Activated CD4-positive, alpha-beta T cell treated with anti-CD3 and anti-CD28 coated beads, Interleukin-2, amount 50 U/mL, for 4 hours (primary cell): Measurements from ENCODE around the gene DPH1.
A peak's percentile ranks its signal among the peaks of the same experiment; 100 is the strongest.

Source experiments
- DNase-seq, 2 experiments: peaks; one replicate each; pipeline ENCODE4 v3.0.0-alpha.2; 2020

The DPH1 gene

DNA sequence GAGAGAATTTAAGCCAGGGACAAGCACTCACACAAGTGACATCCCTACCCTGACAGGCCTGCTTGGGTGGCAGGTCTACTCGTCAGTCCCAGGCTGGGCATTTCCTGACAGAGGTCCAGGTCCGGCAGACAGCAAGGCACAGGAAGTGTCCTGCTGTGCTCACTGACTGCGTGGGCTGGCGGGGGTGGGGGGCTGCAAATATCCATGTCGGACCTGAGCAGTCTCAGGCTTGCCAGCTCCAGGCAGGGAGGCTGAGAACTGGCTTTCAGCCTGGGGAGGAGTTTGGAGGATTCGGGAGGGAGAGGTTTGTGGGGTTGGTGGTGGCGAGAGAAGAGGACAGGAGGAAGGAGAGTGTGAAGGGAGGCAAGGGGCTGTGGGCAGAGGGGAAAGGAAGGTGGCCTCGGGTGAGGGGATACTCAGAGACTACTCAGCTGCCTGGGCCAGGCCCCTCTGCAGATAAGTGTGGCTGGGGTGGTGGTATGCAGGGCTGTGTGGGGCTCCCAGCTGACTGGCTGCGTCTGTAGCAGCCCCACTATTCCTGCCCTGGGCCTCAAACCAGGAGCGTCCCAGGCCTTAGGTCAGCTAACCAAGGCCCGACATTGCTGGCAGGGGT is 32.7 kb downstream of the DPH1 start:
- no peak for DNase-seq

- DNase-seq, result no peak
These were observed 33.6 kb downstream of the DPH1 start for GRCh38 chr17:2063261-2064146.

DNA sequence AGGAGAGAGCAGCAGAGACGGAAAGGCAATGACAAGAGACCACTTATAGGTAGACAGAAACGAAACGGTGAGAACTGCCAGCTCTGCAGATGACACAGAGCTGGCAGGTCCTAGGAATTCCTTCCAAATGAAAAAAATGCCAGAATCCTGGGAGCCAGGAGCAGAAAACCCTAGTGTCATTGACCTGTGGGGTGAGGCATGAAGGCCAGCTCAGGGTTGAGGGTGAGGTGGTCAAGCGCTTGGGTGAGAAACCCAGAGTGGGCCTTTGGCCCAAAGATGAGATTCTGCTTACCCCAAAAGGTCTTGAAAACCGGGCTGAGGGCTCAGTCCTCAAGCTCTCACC is 34.2 kb downstream of the DPH1 start:
- DNase-seq, result no peak

DNA sequence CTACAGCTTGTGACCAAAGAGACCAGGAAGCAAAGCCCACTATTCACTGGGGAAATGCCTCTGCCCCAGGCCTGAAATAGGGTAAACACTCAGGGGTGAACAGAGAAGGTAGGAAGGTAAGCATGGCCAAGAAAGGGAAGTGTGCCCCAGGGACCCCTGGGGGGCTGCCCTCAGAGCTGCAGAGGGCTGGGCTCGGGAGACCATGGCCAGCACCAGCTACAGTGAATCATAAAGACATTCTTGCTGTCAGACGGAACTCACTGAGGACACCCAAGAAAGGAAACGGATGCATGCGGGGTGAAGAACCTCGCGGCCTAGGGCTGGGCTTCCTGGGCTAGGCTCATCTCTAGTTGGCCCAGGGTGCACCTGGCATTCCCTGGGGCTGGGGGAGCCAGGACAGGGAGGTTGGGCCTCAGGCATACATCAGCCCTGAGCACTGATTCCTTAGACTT is 34.6 kb downstream of the DPH1 start:
- DNase-seq, result no peak

DNA sequence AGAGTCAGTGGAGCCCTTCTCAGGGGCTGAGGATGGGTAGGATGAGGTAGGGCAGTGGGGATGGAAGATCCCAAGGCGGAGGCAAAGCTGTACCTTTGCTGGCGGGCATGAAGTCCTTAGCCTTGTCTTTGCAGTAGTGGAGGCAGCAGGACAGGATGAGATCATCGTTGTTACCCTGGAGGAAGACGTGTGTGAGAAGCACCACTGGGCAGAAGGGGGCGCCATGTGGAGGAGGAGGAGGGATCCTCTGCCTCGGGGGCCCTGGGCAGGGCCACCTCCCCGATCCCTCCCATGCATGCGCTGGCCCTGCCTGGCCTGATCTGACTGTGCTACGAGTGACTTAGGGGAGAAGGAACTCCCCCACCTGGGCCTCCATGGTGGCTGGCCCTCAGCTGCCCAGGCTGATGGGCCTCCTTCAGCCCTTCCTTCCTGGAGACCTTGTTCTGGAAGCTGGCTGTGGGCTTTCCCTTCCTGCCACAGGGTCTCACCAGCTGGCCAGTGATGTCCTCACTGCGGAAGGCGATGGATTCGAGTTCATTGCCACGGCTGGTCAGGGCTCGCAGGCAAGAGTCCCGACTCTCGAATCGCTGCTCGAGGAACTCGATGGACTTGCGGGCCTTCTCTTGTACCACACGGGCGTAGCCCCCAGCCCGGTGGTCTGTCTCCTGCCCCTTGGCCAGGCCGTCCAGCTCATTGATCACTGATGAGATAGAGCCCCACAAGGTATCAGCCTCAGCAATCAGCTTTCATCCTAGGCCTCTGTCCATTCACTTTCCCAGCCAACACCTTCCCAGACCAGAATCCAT is 35.2 kb downstream of the DPH1 start:
- DNase-seq, result peak; percentile 46

DNA sequence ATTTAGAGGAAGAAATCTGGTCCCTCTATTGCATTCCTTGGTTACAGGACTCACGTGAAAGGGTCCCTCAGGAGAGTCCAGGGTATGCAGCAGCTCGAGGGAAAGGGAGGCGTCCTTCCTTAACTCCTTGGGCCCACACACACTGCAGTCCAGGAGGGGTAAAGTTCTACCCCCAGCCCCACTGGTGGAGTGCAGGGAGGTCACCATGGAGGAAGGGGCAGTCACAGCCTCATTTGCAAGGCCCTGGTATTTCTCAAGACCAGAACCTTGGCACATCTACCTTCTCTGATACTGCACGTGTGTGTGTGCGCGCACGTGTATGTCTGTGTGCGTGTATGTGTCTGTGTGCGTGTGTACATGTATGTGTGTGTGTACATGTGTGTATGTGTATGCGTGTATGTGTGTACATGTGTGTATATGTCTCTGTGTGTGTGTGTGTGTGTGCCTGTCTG is 36.0 kb downstream of the DPH1 start:
- no peak for DNase-seq

DNA sequence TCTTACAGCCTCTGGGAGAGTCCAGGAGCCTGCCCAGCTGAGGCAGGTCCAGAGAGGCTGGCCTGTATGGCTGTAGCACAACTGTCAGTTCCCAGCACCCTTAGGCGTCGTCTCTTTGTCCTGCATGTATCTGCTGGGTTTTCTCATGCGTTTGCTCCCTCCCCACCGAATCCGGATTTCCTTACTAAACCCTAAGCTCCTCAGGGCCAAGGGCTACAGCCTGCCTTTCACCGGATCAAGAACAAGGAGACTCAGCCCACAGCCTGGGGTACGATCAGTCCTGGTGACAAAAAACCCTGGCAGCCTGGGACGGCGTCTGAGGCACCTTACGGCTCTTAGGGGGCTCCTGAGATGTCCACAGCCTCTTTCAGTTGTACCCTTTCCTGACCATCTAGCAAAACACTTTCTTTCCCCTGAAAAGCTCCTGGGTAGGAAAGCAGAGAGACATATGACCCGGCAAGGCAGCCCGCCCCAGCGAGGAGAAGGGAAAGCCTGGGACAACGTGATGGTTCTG is 37.2 kb downstream of the DPH1 start:
- no peak for DNase-seq

- no peak for DNase-seq
These were observed 37.7 kb downstream of the DPH1 start for GRCh38 chr17:2067608-2068024.

GRCh38 chr17:2068031-2068518 is 38.1 kb downstream of the DPH1 start:
- DNase-seq, result no peak

GRCh38 chr17:2068519-2069051 is 38.6 kb downstream of the DPH1 start:
- DNase-seq, result no peak

DNA sequence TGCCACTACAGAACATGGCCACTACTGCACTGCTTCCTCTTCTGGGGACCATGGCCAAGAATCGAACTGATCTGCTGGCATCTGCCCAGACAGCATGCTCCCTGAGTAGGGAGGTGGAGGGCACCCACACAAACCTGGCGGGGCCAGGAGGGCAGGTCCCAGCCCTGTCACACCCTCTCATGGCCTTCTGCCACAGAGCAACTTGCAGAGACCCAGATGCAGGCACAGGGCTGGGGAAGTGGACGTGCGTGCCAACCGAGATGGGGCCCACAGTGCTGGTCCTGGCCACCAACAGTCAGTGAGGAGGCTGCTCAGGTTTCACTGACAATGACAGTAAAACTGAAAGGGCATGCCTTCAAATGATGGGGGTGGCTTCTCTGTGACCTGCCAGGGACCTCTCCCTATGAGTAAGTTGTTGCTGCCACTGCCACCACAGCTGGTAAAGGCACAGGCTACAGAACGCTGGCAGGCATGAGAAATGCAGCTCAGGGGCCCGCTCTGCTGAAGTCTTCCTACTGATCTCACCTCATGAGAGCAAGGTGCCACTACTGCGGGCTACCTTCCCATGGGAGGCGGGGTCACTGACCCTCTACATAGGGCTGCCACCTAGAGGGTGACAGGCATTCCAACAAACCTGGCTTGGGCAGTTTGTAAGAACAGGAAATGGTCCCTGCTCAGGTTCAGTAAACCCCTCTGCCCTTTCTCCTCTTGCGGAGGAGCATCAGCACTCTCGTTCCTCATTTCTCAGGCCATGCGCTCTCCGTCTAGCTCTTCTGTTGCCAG is 40.5 kb downstream of the DPH1 start:
- no peak for DNase-seq

DNA sequence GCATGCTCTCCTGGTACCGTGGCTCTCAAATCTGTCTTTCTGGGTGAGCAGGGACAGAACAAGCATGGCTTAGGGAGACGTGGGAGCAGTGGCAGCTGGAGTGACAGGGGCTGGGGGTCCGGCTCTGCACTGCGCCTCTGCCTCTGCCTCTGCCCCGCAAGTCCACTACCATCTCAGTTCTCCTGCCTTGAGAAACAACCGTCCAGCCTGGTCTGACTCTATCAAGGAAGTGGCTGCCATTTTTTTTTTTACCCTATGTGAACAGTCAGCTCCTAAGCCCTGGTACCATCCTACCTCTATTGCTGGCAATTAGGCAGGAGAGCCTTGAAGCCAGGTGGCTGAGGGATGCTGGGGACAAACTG is 41.1 kb downstream of the DPH1 start:
- no peak for DNase-seq

GRCh38 chr17:2071455-2072281 is 41.7 kb downstream of the DPH1 start:
- DNase-seq, result no peak

DNA sequence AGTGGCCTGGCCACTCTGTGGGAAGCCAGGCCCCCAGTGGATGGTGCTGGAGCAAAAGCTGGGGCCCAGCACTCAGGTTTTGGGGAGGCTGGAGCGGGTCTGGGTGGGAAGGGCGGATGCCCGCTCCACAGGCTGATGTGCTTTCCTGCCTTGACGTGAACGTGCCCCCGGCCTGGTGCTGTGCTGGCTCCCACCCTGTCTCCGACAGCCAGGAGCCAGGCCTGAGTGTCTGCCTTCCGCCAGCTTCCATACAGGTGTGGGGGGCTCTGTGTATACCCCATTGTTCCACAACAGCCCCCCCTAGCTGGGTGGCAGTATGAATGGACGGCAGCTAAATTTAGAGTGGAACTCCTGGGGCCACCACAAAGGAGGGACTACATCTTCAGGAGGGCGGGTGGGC is 45.0 kb downstream of the DPH1 start:
- no peak for DNase-seq

DNA sequence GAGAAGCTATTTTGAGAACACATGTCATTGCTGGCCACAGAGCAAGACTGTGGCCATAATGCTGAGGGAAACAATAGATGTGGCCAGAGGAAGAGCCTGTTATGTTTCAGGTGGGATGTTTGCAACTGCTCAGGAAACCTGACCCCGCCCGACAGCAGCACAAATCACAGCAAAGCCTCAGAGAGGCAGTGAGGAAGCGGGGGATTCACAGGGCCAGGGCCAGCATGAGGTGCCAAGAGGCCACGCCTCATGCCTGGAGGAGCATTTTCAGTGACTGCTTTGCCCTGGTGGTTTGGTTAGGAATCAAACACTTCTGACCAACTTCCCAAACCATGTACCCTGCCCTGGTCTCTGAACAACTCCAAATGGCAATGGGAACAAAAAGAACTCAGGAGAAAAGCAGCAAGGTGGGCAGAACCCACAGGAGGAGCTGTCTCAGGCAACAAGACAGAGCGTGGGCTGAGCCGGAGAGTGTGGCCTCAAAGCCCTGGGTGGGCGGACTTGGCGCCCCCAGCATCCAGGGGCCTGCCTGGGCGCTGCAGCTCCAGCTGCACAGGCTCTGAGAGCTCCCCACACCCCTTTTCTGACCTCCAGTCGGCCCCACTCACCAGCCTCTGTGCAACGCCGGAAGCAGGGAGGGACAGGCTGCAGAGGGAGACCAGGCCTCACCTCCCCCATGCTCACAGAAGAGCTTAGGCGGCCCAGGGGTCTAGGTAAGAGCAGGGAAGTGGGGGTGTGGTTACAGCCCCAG is 45.6 kb downstream of the DPH1 start:
- no peak for DNase-seq

- no peak for DNase-seq
These were observed 46.4 kb downstream of the DPH1 start for GRCh38 chr17:2076087-2076984.

GRCh38 chr17:2077040-2077439 is 47.1 kb downstream of the DPH1 start:
- DNase-seq, result no peak

DNA sequence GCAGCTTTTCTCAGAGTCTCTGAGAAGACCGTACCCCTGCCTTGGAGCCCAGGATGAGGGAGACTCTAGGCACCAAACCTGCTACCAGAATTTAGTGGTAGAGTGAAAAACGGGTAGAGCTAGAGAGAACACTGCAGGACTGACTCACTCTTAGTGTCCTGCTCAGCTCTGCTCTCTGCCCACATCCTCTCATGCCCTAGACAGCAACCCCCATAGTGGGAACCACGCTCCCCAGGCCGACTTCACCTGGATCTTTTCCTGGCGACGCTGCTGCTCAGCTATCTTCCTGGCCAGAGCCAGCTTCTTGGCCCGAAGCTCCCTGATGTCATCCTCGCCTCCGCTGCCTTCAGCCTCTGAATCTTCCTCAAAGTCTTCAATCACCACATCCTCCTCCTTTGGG is 51.6 kb downstream of the DPH1 start:
- no peak for DNase-seq
